Ectodermal cell (in vitro differentiated cells): ENCODE results near the gene NSMF.
"Not testable (repeated sequence)": the region's sequence is repeated elsewhere in the genome, so short reads cannot be mapped to it uniquely, and the experiment has no call there.

ENCODE experiments used
- H3K27ac ChIP-seq: 2 replicates; pipeline ENCODE4 v1.7.0; 2013; ENCODE audit warnings: mild to moderate bottlenecking, low read depth, low read length; ENCODE audit not compliant: insufficient read depth, poor library complexity, severe bottlenecking
- H3K27me3 ChIP-seq: 2 replicates; pipeline ENCODE4 v1.7.0; 2013; ENCODE audit warnings: mild to moderate bottlenecking, low read length; ENCODE audit not compliant: insufficient read depth, control insufficient read depth, poor library complexity, severe bottlenecking
- H3K36me3 ChIP-seq: one replicate; pipeline ENCODE4 v1.7.0; 2013; ENCODE audit warnings: low read length; ENCODE audit not compliant: control insufficient read depth, insufficient read depth
- H3K4me1 ChIP-seq: one replicate; pipeline ENCODE4 v1.7.0; 2013; ENCODE audit warnings: low read length; ENCODE audit not compliant: control insufficient read depth, insufficient read depth
- H3K4me3 ChIP-seq: 2 replicates; pipeline ENCODE4 v1.7.0; 2013; ENCODE audit warnings: low read depth, low read length, control low read depth; ENCODE audit not compliant: insufficient read depth
- H3K9me3 ChIP-seq: 2 replicates; pipeline ENCODE4 v1.7.0; 2013; ENCODE audit warnings: mild to moderate bottlenecking, low read length, moderate library complexity; ENCODE audit not compliant: control insufficient read depth
- WGBS, 2 experiments: methylation state at CpG; one replicate each; pipeline ENCODE4 v1.1.7; 2013; ENCODE audit warnings: missing lambda C conversion rate in 2 of 2; 5-methylcytosine and 5-hydroxymethylcytosine counted together

The NSMF gene

GRCh38 chr9:137476856-137477255 lies 17.7 kb upstream of the NSMF start:
- 90 to 94% methylated on average over 11 of the region's 11 CpGs for WGBS, 2 experiments
- Histone ChIP-seq H3K36me3 (no peaks in the 10 kb centered on the region), H3K4me3 (no peak overlapping the region), H3K27me3 (no peaks in the 10 kb centered on the region), H3K4me1 (no peaks in the 10 kb centered on the region), H3K27ac (no peak overlapping the region), H3K9me3 (no peaks in the 10 kb centered on the region)

GRCh38 chr9:137475666-137476065 lies 16.5 kb upstream of the NSMF start:
- no peaks in the 10 kb centered on the region for H3K4me1 ChIP-seq
- WGBS, 2 experiments: 70 to 78% methylated on average over 2 to 3 of the region's 3 CpGs
- no peaks in the 10 kb centered on the region for H3K36me3 ChIP-seq
- no peaks in the 10 kb centered on the region for H3K9me3 ChIP-seq
- H3K27me3 ChIP-seq: no peaks in the 10 kb centered on the region
- no peak overlapping the region for H3K27ac ChIP-seq
- no peak overlapping the region for H3K4me3 ChIP-seq

GRCh38 chr9:137474271-137474670 lies 15.1 kb upstream of the NSMF start:
- H3K4me3 ChIP-seq: no peak overlapping the region
- 94 to 95% methylated on average over 18 of the region's 18 CpGs for WGBS, 2 experiments

GRCh38 chr9:137470785-137471184 lies 11.7 kb upstream of the NSMF start:
- no peak overlapping the region for H3K4me3 ChIP-seq
- WGBS, 2 experiments: 95% methylated on average over 6 to 7 of the region's 7 CpGs
- no peaks in the 10 kb centered on the region for H3K4me1 ChIP-seq
- H3K27ac ChIP-seq: no peak overlapping the region
- no peaks in the 10 kb centered on the region for H3K36me3 ChIP-seq
- H3K27me3 ChIP-seq: no peaks in the 10 kb centered on the region
- H3K9me3 ChIP-seq: no peaks in the 10 kb centered on the region

More at GRCh38 chr9:137474271-137474670, 15.1 kb upstream of the NSMF start:
- H3K4me1 ChIP-seq: no peaks in the 10 kb centered on the region
- no peaks in the 10 kb centered on the region for H3K36me3 ChIP-seq
- no peaks in the 10 kb centered on the region for H3K27me3 ChIP-seq
- H3K9me3 ChIP-seq: no peaks in the 10 kb centered on the region
- H3K27ac ChIP-seq: no peak overlapping the region

GRCh38 chr9:137467896-137468295 lies 8.8 kb upstream of the NSMF start:
- H3K4me1 ChIP-seq: no peaks in the 10 kb centered on the region

GRCh38 chr9:137467161-137467581 lies 8.0 kb upstream of the NSMF start:
- 92% methylated on average over 16 of the region's 16 CpGs for WGBS, 2 experiments

More at GRCh38 chr9:137467896-137468295, 8.8 kb upstream of the NSMF start:
- 93 to 95% methylated on average over 7 of the region's 7 CpGs for WGBS, 2 experiments
- Histone ChIP-seq H3K36me3 (no peaks in the 10 kb centered on the region), H3K4me3 (no peak overlapping the region), H3K27ac (no peak overlapping the region), H3K9me3 (no peaks in the 10 kb centered on the region), H3K27me3 (peaks cover 2% of the 10 kb centered on the region)

GRCh38 chr9:137466389-137467085 lies 7.4 kb upstream of the NSMF start:
- H3K4me1 ChIP-seq, H3K27ac ChIP-seq, H3K4me3 ChIP-seq, H3K9me3 ChIP-seq, H3K36me3 ChIP-seq: not testable (repeated sequence)
- H3K27me3 ChIP-seq: peaks cover 16% of the 10 kb centered on the region
- WGBS, 2 experiments: 93% methylated on average over 35 of the region's 35 CpGs

More at GRCh38 chr9:137467161-137467581, 8.0 kb upstream of the NSMF start:
- no peak overlapping the region for H3K27ac ChIP-seq
- H3K27me3 ChIP-seq: peaks cover 9% of the 10 kb centered on the region
- no peaks in the 10 kb centered on the region for H3K4me1 ChIP-seq
- no peak overlapping the region for H3K4me3 ChIP-seq
- no peaks in the 10 kb centered on the region for H3K9me3 ChIP-seq
- no peaks in the 10 kb centered on the region for H3K36me3 ChIP-seq

GRCh38 chr9:137465720-137466388 lies 6.7 kb upstream of the NSMF start:
- peaks cover 21% of the 10 kb centered on the region for H3K27me3 ChIP-seq
- WGBS, 2 experiments: 90 to 92% methylated on average over 23 of the region's 23 CpGs
- H3K27ac ChIP-seq: no peak overlapping the region
- no peaks in the 10 kb centered on the region for H3K9me3 ChIP-seq
- no peak overlapping the region for H3K4me3 ChIP-seq
- no peaks in the 10 kb centered on the region for H3K36me3 ChIP-seq
- H3K4me1 ChIP-seq: no peaks in the 10 kb centered on the region

GRCh38 chr9:137465000-137465719 lies 6.0 kb upstream of the NSMF start:
- Histone ChIP-seq H3K36me3 (no peaks in the 10 kb centered on the region), H3K4me3 (no peak overlapping the region), H3K27me3 (peaks cover 28% of the 10 kb centered on the region), H3K9me3 (no peaks in the 10 kb centered on the region), H3K4me1 (no peaks in the 10 kb centered on the region), H3K27ac (no peak overlapping the region)
- WGBS, 2 experiments: 91 to 92% methylated on average over 23 of the region's 23 CpGs
